HepG2 (cell line): ENCODE measurements around the gene ATG16L2. TPM values are rescaled to one million over a fixed set of nuclear protein-coding genes. Genes with fewer than 3 reads are reported as not detected.

ENCODE experiments used
- ATAC-seq: fragments of 200-7000 bp; cut with Tn5 transposase; 3 replicates; pipeline ENCODE4 v1.9.1; 2020; ENCODE audit warnings: mild to moderate bottlenecking, moderate library complexity
- BruUV-seq: library from RNA; stranded (reverse); fragments of 400-500 nt; replicated peaks from 2 replicates; lab custom pipeline; 2021; lab: Mats Ljungman, UMichigan
- CTCF ChIA-PET: fragments of 300-600 bp; formaldehyde crosslinking; extraction: SDS; loops from one replicate; lab custom pipeline; 2021; ENCODE audit warnings: low total read pairs, inconsistent platforms, low intra/inter-chr PET ratio; lab: Yijun Ruan, JAX
- POLR2A ChIA-PET: fragments of 350-600 bp; sonication (Branson Sonifier 250); formaldehyde crosslinking; loops from one replicate; lab custom pipeline; 2020; ENCODE audit warnings: antibody characterized with exemption, inconsistent platforms; lab: Yijun Ruan, JAX
- DNase-seq: peaks from one replicate; pipeline ENCODE4 v3.0.0-alpha.2; 2015; ENCODE audit warnings: low spot score
- FAIRE-seq: peaks from 3 replicates; lab custom pipeline; 2011; peaks lifted over from hg19 to GRCh38; lab: Jason Lieb, UNC
- H2AFZ ChIP-seq: one replicate; pipeline ENCODE4 v1.6.1; 2011; ENCODE audit warnings: low read length, inconsistent platforms
- H3K27ac ChIP-seq: fragments of 300-600 bp; 3 replicates; pipeline ENCODE4 v1.8.0; 2011; ENCODE audit warnings: mixed run types, mild to moderate bottlenecking, mixed read lengths, low read length, inconsistent platforms; ENCODE audit not compliant: insufficient read depth; ENCODE audit errors: extremely low read length
- H3K27me3 ChIP-seq, 2 experiments: fragments of 200-600 bp in 1 of 2; 2 replicates in 1 of 2; 3 replicates in 1 of 2; pipeline versions ENCODE4 v1.6.0 to v1.8.0; 2011; ENCODE audit warnings: low read length in 2 of 2, mild to moderate bottlenecking in 2 of 2, moderate library complexity in 2 of 2, inconsistent platforms in 1 of 2; ENCODE audit not compliant: insufficient read depth in 2 of 2, control insufficient read depth in 1 of 2
- H3K36me3 ChIP-seq, 2 experiments: fragments of 200-600 bp in 1 of 2; replicated peaks in 1 of 2; 2 replicates in 1 of 2; 3 replicates in 1 of 2; pipeline versions ENCODE4 v1.5.1 to v1.8.0; 2011; ENCODE audit warnings: low read length in 2 of 2, inconsistent platforms in 1 of 2; ENCODE audit not compliant: insufficient read depth in 2 of 2, control insufficient read depth in 1 of 2
- H3K4me1 ChIP-seq: 2 replicates; pipeline ENCODE4 v1.5.1; 2012; ENCODE audit warnings: low read length, inconsistent platforms; ENCODE audit not compliant: insufficient read depth
- H3K4me2 ChIP-seq: 2 replicates; pipeline ENCODE4 v1.6.0; 2011; ENCODE audit warnings: low read depth, low read length, inconsistent platforms
- H3K4me3 ChIP-seq, 3 experiments: fragments of 200-600 bp in 1 of 3; sonication (generic), shearing (Covaris generic) in 1 of 3; replicated peaks in 1 of 3; 2 replicates each; pipeline ENCODE4 v1.5.1; 2011 to 2016; ENCODE audit warnings: low read length in 3 of 3, inconsistent platforms in 2 of 3, low read depth in 2 of 3, mild to moderate bottlenecking in 2 of 3, control low read depth in 1 of 3, mixed read lengths in 1 of 3; ENCODE audit not compliant: insufficient read depth in 1 of 3
- H3K79me2 ChIP-seq: one replicate; pipeline ENCODE4 v1.6.1; 2011; ENCODE audit warnings: low read length, inconsistent platforms; ENCODE audit not compliant: insufficient read depth
- H3K9ac ChIP-seq: 2 replicates; pipeline ENCODE4 v1.6.0; 2011; ENCODE audit warnings: mild to moderate bottlenecking, low read depth, low read length, inconsistent platforms; ENCODE audit not compliant: insufficient read depth
- H3K9me3 ChIP-seq: 2 replicates; pipeline ENCODE4 v1.5.1; 2012; ENCODE audit warnings: mild to moderate bottlenecking, low read length
- H4K20me1 ChIP-seq: 2 replicates; pipeline ENCODE4 v1.6.0; 2011; ENCODE audit warnings: inconsistent platforms, mild to moderate bottlenecking, low read length, moderate library complexity; ENCODE audit not compliant: insufficient read depth
- CEBPB ChIP-seq: IDR thresholded peaks from 2 replicates; pipeline ENCODE4 v1.6.1; 2011; ENCODE audit warnings: low read depth, low read length, improper control_type of control experiment, borderline replicate concordance
- FOXP1 ChIP-seq, 2 experiments: fragments of 450-650 bp in 1 of 2; IDR thresholded peaks; 2 replicates each; pipeline ENCODE4 v1.6.1; 2017 to 2018; ENCODE audit warnings: antibody characterized with exemption in 1 of 2
- HOXD1 ChIP-seq: sonication (generic); formaldehyde crosslinking; IDR thresholded peaks from 2 replicates; pipeline ENCODE4 v1.5.0; 2020; ENCODE audit warnings: missing genetic modification reagents
- KLF6 ChIP-seq: IDR thresholded peaks from 2 replicates; pipeline ENCODE4 v1.8.0; 2016; ENCODE audit warnings: missing biosample characterization, missing genetic modification reagents
- PAF1 ChIP-seq: IDR thresholded peaks from 2 replicates; pipeline ENCODE4 v1.6.1; 2016; ENCODE audit warnings: missing genetic modification reagents, missing compliant biosample characterization
- PRMT3 ChIP-seq: sonication (generic); formaldehyde crosslinking; IDR thresholded peaks from 2 replicates; pipeline ENCODE4 v1.8.1; 2022; ENCODE audit warnings: low read depth, mild to moderate bottlenecking, moderate library complexity, missing genetic modification reagents, borderline replicate concordance
- SRF ChIP-seq: IDR thresholded peaks from 2 replicates; pipeline ENCODE4 v1.6.1; 2011; ENCODE audit warnings: mild to moderate bottlenecking, low read depth, low read length, moderate library complexity
- STAG1 ChIP-seq: sonication (generic); formaldehyde crosslinking; IDR thresholded peaks from 2 replicates; pipeline ENCODE4 v1.4.0; 2020; ENCODE audit warnings: missing genetic modification reagents
- ZMYM2 ChIP-seq: sonication (generic); formaldehyde crosslinking; IDR thresholded peaks from 2 replicates; pipeline ENCODE4 v1.8.0; 2022; ENCODE audit warnings: mild to moderate bottlenecking, missing genetic modification reagents
- ZNF10 ChIP-seq: sonication (generic); formaldehyde crosslinking; IDR thresholded peaks from 2 replicates; pipeline ENCODE4 v1.4.0; 2020; ENCODE audit warnings: mild to moderate bottlenecking, low read depth, missing genetic modification reagents, borderline replicate concordance
- ZNF282 ChIP-seq: fragments of 450-650 bp; IDR thresholded peaks from 2 replicates; pipeline ENCODE4 v1.6.1; 2018; ENCODE audit not compliant: partially characterized antibody
- ZNF619 ChIP-seq: sonication (generic); formaldehyde crosslinking; IDR thresholded peaks from 2 replicates; pipeline ENCODE4 v1.4.0; 2020; ENCODE audit warnings: mild to moderate bottlenecking, missing genetic modification reagents
- ZNF781 ChIP-seq: sonication (generic); formaldehyde crosslinking; IDR thresholded peaks from 2 replicates; pipeline ENCODE4 v1.5.1; 2020; ENCODE audit warnings: borderline replicate concordance, mild to moderate bottlenecking, missing genetic modification reagents; ENCODE audit errors: not compliant biosample characterization
- ZNF879 ChIP-seq: sonication (generic); formaldehyde crosslinking; IDR thresholded peaks from 2 replicates; pipeline ENCODE4 v1.8.1; 2023; ENCODE audit warnings: missing genetic modification reagents
- WGBS: methylation state at CpG from one replicate; pipeline ENCODE4 v1.1.6; 2017; ENCODE audit warnings: low lambda C conversion rate; 5-methylcytosine and 5-hydroxymethylcytosine counted together
- in situ Hi-C: cut with HindIII; loops from 2 replicates; pipeline ENCODE4 v1.10.0; 2017; ENCODE audit warnings: low pct_unique_long_range_greater_than_20kb; ENCODE audit not compliant: extremely low pct_ligation_motif_present
- intact Hi-C: fragments of 100-400 bp; cut with micrococcal nuclease; formaldehyde crosslinking; loops from one replicate; pipeline ENCODE4 v1.10.0; 2022; ENCODE audit not compliant: unreplicated experiment
- polyA plus RNA-seq, 8 experiments: library from polyadenylated mRNA; depleted of rRNA in 3 of 8; stranded (reverse) in 7 of 8; unstranded in 1 of 8; fragments of >200 nt; fragmentation: Illumina TruSeq in 4 of 8; extraction: Trizol in 4 of 8; gene quantifications; 2 replicates each; pipeline versions ENCODE4 v1.2.1 to v1.2.3, GENCODE V29; 2011 to 2016; ENCODE audit warnings: low read depth in 4 of 8, missing spikeins in 1 of 8, mixed read lengths in 1 of 8; ENCODE audit not compliant: insufficient read depth in 1 of 8
- total RNA-seq, 5 experiments: library from RNA; depleted of rRNA; stranded (reverse); fragments of >200 nt; fragmentation: Illumina TruSeq; extraction: Trizol; gene quantifications; 2 replicates each; pipeline ENCODE4 v1.2.3, GENCODE V29; 2016; ENCODE audit warnings: low read depth in 1 of 5
- TF ChIP-seq, protein P1 (sequence below): sonication (generic); formaldehyde crosslinking; IDR thresholded peaks from 2 replicates; pipeline ENCODE4 v1.8.0; 2022; ENCODE audit warnings: missing genetic modification reagents, mild to moderate bottlenecking, inconsistent platforms, borderline replicate concordance
- TF ChIP-seq, protein P2 (sequence below): sonication (generic); formaldehyde crosslinking; conservative IDR thresholded peaks from 2 replicates; pipeline ENCODE4 v1.8.0; 2022; ENCODE audit warnings: missing genetic modification reagents
- TF ChIP-seq, protein P3 (sequence below): sonication (generic); formaldehyde crosslinking; IDR thresholded peaks from 2 replicates; pipeline ENCODE4 v1.5.0; 2020; ENCODE audit warnings: mild to moderate bottlenecking, missing genetic modification reagents

ATG16L2 gene
- total and polyA plus RNA-seq, 2 of the 13 experiments (the other 11 are each of a cell fraction or from before 2014, with no cell fraction given): 6.2 to 14.8 TPM

DNA sequence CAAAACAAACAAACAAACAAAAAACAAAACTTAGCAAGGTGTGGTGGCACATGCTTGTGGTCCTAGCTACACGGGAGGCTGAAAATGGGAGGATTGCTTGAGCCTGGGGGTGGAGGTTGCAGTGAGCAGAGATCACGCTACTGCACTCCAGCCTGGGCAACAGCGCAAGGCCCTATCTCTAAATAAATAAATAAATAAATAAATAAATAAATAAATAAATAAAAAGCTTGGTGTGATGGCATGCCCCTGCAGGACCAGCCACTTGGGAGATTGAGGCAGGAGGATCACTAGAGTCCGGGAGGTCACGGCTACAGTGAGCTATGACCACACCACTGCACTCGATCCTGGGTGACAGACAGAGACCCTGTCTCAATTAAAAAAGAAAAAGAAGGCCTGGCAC is 11.4 kb upstream of the ATG16L2 start (continued):
- TF ChIP-seq, protein P1, sequence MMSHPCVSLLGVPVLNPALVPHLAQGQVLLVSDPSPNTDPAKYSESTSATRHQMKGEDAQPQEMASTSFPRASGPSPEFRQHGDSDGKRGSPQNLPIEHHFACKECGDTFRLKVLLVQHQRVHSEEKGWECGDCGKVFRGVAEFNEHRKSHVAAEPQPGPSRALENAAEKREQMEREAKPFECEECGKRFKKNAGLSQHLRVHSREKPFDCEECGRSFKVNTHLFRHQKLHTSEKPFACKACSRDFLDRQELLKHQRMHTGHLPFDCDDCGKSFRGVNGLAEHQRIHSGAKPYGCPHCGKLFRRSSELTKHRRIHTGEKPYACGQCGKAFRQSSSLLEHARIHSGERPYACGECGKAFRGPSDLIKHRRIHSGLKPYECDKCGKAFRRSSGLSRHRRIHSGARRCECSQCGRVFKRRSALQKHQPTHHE (CRISPR knock-in tag): no peak
- no peak for TF ChIP-seq ZNF781 (CRISPR knock-in tag)

DNA sequence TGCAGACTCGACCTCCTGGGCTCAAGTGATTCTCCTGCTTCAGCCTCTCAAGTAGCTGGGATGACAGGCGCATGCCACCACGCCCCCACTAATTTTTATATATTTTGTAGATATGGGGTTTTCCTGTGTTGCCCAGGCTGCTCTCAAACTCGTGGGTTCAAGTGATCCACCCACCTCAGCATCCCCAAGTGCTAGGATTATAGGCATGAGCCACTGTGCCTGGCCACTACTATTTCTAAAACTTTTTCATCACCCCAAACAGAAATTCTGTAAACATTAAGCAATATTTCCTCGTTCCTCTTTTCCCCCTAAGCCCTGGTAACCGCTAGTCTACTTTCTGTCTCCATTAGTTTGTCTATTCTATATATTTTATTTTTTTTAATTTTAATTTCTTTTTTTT is 9.0 kb upstream of the ATG16L2 start:
- in situ Hi-C loops (no loop called here), intact Hi-C loops (no loop called here)
- no TSS peak for BruUV-seq
- Histone ChIP-seq H2AFZ (no peak overlapping the region), H3K4me3 (no peak overlapping the region), H3K36me3 (no peaks in the 10 kb centered on the region; a peak in 1 of 5 replicates), H3K27ac (no peak overlapping the region), H4K20me1 (no peaks in the 10 kb centered on the region), H3K9ac (no peak overlapping the region), H3K9me3 (no peaks in the 10 kb centered on the region), H3K4me2 (no peak overlapping the region), H3K27me3 (no peaks in the 10 kb centered on the region)
- DNase-seq: no peak
- CTCF ChIA-PET: no interaction called here
- no peak for FAIRE-seq
- ATAC-seq: no peak
- TF ChIP-seq ZNF282 (no peak), STAG1 (no peak), ZNF619 (CRISPR knock-in tag) (no peak), PAF1 (CRISPR knock-in tag) (no peak), PRMT3 (CRISPR knock-in tag) (no peak), FOXP1 (IDR thresholded peaks at IDR 0.05) (no peak), FOXP1 (CRISPR knock-in tag; IDR thresholded peaks at IDR 0.05) (no peak), HOXD1 (CRISPR knock-in tag) (no peak), ZMYM2 (no peak), ZNF879 (CRISPR knock-in tag) (no peak), CEBPB (no peak), ZNF10 (CRISPR knock-in tag) (no peak), KLF6 (CRISPR knock-in tag) (no peak), SRF (no peak)
- TF ChIP-seq, protein P2, sequence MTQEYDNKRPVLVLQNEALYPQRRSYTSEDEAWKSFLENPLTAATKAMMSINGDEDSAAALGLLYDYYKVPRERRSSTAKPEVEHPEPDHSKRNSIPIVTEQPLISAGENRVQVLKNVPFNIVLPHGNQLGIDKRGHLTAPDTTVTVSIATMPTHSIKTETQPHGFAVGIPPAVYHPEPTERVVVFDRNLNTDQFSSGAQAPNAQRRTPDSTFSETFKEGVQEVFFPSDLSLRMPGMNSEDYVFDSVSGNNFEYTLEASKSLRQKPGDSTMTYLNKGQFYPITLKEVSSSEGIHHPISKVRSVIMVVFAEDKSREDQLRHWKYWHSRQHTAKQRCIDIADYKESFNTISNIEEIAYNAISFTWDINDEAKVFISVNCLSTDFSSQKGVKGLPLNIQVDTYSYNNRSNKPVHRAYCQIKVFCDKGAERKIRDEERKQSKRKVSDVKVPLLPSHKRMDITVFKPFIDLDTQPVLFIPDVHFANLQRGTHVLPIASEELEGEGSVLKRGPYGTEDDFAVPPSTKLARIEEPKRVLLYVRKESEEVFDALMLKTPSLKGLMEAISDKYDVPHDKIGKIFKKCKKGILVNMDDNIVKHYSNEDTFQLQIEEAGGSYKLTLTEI (CRISPR knock-in tag): no peak
- TF ChIP-seq, protein P3, sequence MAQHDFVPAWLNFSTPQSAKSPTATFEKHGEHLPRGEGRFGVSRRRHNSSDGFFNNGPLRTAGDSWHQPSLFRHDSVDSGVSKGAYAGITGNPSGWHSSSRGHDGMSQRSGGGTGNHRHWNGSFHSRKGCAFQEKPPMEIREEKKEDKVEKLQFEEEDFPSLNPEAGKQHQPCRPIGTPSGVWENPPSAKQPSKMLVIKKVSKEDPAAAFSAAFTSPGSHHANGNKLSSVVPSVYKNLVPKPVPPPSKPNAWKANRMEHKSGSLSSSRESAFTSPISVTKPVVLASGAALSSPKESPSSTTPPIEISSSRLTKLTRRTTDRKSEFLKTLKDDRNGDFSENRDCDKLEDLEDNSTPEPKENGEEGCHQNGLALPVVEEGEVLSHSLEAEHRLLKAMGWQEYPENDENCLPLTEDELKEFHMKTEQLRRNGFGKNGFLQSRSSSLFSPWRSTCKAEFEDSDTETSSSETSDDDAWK (CRISPR knock-in tag): no peak
- TF ChIP-seq, all 625 proteins: peak for 0
- POLR2A ChIA-PET: no interaction called here
- Histone ChIP-seq H3K4me1 (peaks cover 22% of the 10 kb centered on the region), H3K79me2 (no peaks in the 10 kb centered on the region)
- 80% methylated on average over 6 of the region's 6 CpGs for WGBS
